ENCODE measurements around the gene SLC25A20. TPM values are rescaled to one million over a fixed set of nuclear protein-coding genes. Genes with fewer than 3 reads are reported as not detected.
A peak's percentile ranks its signal among the peaks of the same experiment; 100 is the strongest.
"Not testable (repeated sequence)": the region's sequence is repeated elsewhere in the genome, so short reads cannot be mapped to it uniquely, and the experiment has no call there.

SLC25A20 gene
- total RNA-seq, 2 donors from 2014 or later = 6.9 to 14.5 TPM

DNA sequence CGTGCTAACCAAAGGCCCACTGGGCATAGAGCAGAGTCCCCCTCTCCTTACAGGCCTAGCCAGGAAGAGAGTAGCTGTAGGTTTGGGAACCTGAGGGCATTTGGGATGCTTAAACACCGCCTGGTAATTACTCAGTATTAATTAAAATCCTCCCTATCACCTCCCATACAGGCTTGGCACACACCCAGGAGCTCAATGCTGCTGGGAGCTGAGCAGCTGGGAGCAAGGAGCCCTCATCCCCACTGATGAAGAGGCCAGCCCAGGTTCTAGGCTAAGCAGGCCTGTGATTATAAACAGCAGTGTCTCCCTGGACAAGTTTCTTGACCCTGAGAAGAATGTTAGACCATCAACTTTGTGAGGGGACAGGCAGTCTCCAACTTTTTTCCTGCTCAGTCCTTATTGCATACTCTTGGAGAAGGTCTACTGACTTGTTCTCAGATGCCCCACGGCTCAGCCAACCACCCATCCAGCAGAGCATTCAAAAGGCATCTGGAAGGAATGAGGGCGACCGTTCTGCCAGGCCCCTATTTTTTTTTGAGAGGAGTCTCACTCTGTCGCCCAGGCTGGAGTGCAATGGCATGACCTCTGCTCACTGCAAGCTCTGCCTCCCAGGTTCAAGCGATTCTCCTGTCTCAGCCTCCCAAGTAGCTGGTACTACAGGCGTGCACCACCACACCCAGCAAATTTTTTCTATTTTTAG is 49.7 kb downstream of the SLC25A20 start:
- H3K9me3 ChIP-seq (ENCODE audit: control insufficient read depth, low read length, poor library complexity, severe bottlenecking) = no peaks in the 10 kb centered on the region
- H3K27me3 Mint-ChIP-seq = no peaks in the 10 kb centered on the region
- peaks cover 13% of the 10 kb centered on the region for H3K4me1 Mint-ChIP-seq
- H3K36me3 Mint-ChIP-seq (ENCODE audit: low read depth) = no peaks in the 10 kb centered on the region
- ATAC-seq = no peak
- no peak for DNase-seq
- peak overlapping the region; percentile 37 for H3K27ac Mint-ChIP-seq
- H3K4me3 Mint-ChIP-seq = no peak overlapping the region

DNA sequence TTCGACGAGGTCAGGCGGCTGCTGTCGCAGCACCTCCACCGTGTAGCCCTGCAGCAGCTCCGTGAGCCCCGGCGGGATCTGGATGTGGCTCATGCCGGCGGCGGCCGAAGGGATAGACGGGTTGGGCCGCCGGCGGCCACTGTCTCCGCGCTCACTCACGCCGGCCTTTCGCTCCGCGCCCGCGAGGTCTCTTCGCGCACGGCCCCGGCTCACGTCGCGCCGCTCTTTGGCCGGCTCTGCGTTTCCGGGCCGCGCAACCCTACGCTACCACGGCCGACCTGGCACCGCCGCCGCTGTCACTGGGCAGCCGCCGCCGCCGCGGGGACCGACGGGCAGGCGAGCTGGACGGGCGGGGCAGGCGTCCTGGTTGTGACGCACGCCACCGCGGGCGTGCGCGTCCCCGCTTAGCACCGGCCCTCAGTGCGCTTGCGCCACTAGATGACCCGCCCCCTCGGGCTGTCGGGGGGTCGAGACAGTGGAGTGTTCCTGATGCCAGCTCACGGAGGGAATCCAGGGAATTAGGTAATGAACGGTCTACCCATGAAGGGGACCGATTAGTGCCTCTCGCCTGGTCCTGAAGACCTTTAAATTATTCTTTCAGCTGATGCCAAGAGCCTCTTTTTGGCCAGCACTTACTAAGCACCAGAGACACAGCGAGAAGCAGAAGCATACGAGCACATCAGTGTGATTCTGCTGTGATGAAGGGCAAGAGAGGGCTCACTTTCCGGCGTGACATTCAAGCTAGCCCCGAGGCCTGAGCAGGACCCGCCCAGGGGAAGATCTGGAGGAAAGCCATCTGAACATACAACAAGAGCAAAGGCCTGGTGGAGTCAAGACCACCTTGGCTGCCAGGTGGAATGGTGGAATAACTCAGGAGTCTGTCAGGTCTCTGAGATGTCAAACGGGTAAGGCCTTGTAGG is 50.9 kb downstream of the SLC25A20 start, which contains the start of gene PRKAR2A:
TSS of gene PRKAR2A (minus strand) at position 371 of the 920 bp plus-strand sequence. CDS start at position 93, 278 bp downstream.
- ATAC-seq (peak; percentile 85), DNase-seq (peak; percentile 66 to 68 (median 67))
- H3K9me3 ChIP-seq (ENCODE audit: control insufficient read depth, low read length, poor library complexity, severe bottlenecking) = no peaks in the 10 kb centered on the region
- Mint-ChIP-seq H3K4me3 (peak within 1 kb of the TSS; percentile 91), H3K27me3 (no peaks in the 10 kb centered on the region), H3K4me1 (peaks cover 13% of the 10 kb centered on the region), H3K36me3 (ENCODE audit: low read depth) (no peaks in the 10 kb centered on the region), H3K27ac (peak within 1 kb of the TSS; percentile 96)

DNA sequence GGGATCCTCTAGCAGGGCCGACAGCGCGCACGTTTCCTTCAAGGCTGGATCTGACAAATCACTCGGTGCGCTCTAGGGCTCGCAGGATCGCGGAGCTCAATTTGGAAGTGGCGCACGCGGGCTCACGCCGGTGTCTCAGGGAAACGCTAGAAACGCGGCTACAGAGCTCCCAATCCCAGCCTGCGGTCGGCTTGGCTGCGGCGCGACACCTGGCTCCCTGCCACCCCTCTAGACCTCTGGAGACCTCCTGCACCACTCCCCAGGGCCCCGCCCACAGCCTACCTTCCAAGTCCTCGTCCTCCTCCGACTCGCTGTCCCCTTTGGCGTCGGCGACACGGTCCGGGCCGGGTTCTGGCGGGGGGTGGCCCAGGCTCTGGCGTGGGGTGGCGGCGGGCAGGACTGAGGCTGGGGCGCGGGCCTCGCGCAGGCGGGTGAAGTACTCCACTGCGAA is 51.6 kb downstream of the SLC25A20 start:
- H3K4me3 Mint-ChIP-seq = peak overlapping the region; percentile 91
- peaks cover 16% of the 10 kb centered on the region for H3K4me1 Mint-ChIP-seq
- H3K36me3 Mint-ChIP-seq (ENCODE audit: low read depth) = no peaks in the 10 kb centered on the region
- DNase-seq (peak; percentile 30 to 39 (median 39)), ATAC-seq (peak; percentile 59)
- no peaks in the 10 kb centered on the region for H3K9me3 ChIP-seq (ENCODE audit: control insufficient read depth, low read length, poor library complexity, severe bottlenecking)
- no peaks in the 10 kb centered on the region for H3K27me3 Mint-ChIP-seq
- H3K27ac Mint-ChIP-seq = peak overlapping the region; percentile 96

DNA sequence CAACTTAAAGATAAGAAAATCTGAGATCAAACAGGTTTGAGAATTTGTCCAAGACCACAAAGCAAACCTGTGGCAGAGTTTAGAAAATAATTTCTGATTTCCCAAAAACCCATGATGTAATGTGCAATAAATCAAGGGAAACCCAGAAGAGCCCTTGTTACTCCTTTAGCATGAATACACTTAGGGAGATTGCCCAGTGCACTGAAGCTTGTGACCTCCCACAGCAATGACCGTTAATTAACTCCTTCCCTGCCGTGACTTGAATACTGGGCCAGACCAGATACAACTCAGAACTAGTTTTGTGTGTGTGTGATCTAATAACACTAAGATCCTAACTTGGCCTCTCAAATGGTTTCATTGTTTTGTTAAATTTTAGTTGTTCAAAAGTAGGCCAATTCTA is 53.5 kb downstream of the SLC25A20 start:
- no peaks in the 10 kb centered on the region for H3K9me3 ChIP-seq (ENCODE audit: control insufficient read depth, low read length, poor library complexity, severe bottlenecking)
- no peak for DNase-seq
- H3K27ac Mint-ChIP-seq = peak overlapping the region; percentile 45
- H3K4me3 Mint-ChIP-seq = peak overlapping the region; percentile 50
- H3K4me1 Mint-ChIP-seq = peaks cover 16% of the 10 kb centered on the region
- H3K36me3 Mint-ChIP-seq (ENCODE audit: low read depth) = no peaks in the 10 kb centered on the region
- no peak for ATAC-seq
- no peaks in the 10 kb centered on the region for H3K27me3 Mint-ChIP-seq

DNA sequence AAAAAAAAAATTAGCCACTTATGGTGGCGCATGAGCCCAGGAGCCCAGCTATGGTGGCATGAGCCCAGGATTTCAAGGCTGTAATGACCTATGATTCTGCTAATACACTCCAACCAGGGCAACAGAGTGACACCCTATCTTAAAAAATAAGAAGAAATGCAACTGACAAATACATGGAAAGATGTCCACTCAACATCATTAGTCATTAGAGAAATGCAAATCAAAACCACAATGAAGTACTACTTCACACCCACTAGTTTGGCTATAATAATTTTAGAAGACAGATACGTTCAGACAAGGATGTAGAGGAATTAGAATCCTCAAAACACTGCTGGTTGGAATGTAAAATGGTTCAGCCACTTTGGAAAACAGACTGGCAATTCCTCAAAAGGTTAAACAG is 61.5 kb downstream of the SLC25A20 start:
- peaks cover 5% of the 10 kb centered on the region for H3K36me3 Mint-ChIP-seq (ENCODE audit: low read depth)
- no peak overlapping the region for H3K27ac Mint-ChIP-seq
- H3K27me3 Mint-ChIP-seq = no peaks in the 10 kb centered on the region
- no peaks in the 10 kb centered on the region for H3K9me3 ChIP-seq (ENCODE audit: control insufficient read depth, low read length, poor library complexity, severe bottlenecking)
- H3K4me1 Mint-ChIP-seq = peaks cover 7% of the 10 kb centered on the region
- ATAC-seq = no peak
- no peak for DNase-seq
- H3K4me3 Mint-ChIP-seq = no peak overlapping the region

DNA sequence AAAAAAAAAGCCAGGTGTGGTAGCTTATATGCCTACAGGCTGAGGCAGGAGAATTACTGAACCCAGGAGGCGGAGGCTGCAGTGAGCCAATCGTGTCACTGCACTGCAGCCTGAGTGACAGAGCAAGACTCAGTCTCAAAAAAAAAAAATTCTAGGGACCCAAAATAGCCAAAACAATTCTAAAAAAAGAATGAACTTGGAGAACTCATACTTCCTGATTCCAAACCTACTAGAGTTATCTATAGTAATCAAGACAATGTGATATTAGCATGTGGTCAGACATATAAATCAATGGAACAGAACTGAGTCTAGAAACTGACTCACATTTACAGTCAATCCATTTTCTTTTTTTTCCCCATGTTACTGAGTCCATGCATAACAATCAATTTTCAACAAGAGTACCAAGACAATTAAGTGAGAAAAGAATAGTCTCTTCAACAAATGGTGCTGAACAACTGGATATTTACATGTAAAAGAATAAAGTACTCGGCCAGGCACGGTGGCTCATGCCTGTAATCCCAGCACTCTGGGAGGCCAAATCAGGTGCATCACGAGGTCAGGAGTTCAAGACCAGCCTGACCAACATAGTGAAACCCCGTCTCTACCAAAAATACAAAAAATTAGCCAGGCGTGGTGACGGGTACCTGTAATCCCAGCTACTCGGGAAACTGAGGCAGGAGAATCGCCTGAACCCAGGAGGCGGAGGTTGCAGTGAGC is 62.9 kb downstream of the SLC25A20 start:
- no peak overlapping the region for H3K27ac Mint-ChIP-seq
- H3K4me3 Mint-ChIP-seq = no peak overlapping the region
- H3K36me3 Mint-ChIP-seq (ENCODE audit: low read depth) = peaks cover 5% of the 10 kb centered on the region
- ATAC-seq (no peak), DNase-seq (no peak)
- peaks cover 7% of the 10 kb centered on the region for H3K4me1 Mint-ChIP-seq
- no peaks in the 10 kb centered on the region for H3K27me3 Mint-ChIP-seq
- H3K9me3 ChIP-seq (ENCODE audit: control insufficient read depth, low read length, poor library complexity, severe bottlenecking) = no peaks in the 10 kb centered on the region

DNA sequence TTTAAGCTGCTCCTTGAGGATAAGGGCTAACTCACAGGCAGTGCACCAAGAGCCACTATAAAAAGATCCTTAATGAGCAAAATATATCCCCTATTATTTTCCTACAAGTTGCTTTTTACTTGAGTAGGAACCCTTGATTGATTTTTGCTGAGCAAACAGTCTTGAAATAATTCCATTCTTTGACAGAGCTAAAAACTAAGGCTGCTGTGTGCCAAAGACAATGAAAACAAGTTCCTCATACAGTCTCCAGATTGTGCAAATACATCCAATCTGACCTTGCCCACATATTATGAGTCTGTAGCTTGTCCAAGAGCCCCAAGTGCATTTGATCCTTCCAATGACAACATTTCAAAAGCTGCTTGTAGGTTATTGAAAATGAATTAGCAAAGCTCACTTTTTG is 66.0 kb downstream of the SLC25A20 start:
- Mint-ChIP-seq H3K27ac (no peak overlapping the region), H3K4me3 (no peak overlapping the region), H3K27me3 (no peaks in the 10 kb centered on the region), H3K36me3 (ENCODE audit: low read depth) (peaks cover 2% of the 10 kb centered on the region), H3K4me1 (no peaks in the 10 kb centered on the region)
- DNase-seq (no peak), ATAC-seq (no peak)
- no peaks in the 10 kb centered on the region for H3K9me3 ChIP-seq (ENCODE audit: control insufficient read depth, low read length, poor library complexity, severe bottlenecking)

DNA sequence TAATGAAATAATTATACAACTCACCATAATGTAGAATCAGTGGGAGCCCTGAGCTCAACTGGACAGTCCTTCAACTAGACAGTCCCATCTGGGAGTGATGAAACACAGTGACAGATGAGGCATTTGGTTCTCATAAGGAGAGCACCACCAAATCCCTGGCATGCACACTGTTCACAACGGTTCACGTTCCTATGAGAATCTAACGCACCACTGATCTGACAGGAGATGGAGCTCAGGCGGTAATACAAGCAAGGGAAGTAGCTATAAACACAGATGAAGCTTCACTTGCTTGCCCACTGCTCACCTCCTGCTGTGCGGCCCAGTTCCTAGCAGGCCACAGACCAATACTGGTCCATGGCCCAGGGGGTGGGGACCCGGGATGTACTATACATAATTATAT is 68.0 kb downstream of the SLC25A20 start:
- no peak for ATAC-seq
- Mint-ChIP-seq H3K4me1 (peaks cover 6% of the 10 kb centered on the region), H3K36me3 (ENCODE audit: low read depth) (peaks cover 2% of the 10 kb centered on the region), H3K27ac (no peak overlapping the region), H3K4me3 (no peak overlapping the region), H3K27me3 (no peaks in the 10 kb centered on the region)
- no peaks in the 10 kb centered on the region for H3K9me3 ChIP-seq (ENCODE audit: control insufficient read depth, low read length, poor library complexity, severe bottlenecking)
- no peak for DNase-seq

DNA sequence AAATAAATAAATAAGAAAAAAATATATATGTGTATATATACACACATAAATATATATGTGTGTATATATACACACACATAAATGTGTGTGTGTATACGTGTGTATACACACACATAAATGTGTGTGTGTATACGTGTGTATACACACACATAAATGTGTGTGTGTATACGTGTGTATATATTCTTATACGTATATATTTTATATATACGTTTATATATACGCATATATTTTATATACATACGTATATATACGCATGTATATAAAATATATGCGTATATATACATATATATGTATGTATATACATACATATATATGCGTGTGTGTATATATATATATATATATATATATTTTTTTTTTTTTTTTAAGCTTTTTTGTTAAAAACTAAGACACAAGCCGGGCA is 69.2 kb downstream of the SLC25A20 start:
- H3K4me1 Mint-ChIP-seq; DNase-seq; H3K36me3 Mint-ChIP-seq (ENCODE audit: low read depth); ATAC-seq; H3K27ac Mint-ChIP-seq; H3K27me3 Mint-ChIP-seq; H3K9me3 ChIP-seq (ENCODE audit: control insufficient read depth, low read length, poor library complexity, severe bottlenecking); H3K4me3 Mint-ChIP-seq: not testable (repeated sequence)

DNA sequence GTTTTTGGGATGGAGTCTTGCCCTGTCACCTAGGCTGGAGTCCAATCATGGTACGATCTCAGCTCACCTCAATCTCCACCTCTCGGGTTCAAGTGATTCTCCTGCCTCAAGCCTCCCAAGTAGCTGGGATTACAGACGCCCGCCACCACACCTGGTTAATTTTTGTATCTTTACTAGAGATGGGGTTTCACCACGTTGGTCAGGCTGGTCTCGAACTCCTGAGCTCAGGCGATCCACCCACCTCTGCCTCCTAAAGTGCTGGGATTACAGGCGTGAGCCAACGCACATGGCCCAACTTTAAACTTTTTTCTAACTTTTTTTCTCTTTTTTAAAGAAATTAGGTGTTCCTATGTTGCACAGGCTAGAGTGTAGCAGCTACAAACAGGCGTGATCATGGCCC is 70.8 kb downstream of the SLC25A20 start:
- H3K27ac Mint-ChIP-seq; H3K4me1 Mint-ChIP-seq; H3K4me3 Mint-ChIP-seq; H3K36me3 Mint-ChIP-seq (ENCODE audit: low read depth); ATAC-seq; DNase-seq; H3K27me3 Mint-ChIP-seq; H3K9me3 ChIP-seq (ENCODE audit: control insufficient read depth, low read length, poor library complexity, severe bottlenecking): not testable (repeated sequence)

DNA sequence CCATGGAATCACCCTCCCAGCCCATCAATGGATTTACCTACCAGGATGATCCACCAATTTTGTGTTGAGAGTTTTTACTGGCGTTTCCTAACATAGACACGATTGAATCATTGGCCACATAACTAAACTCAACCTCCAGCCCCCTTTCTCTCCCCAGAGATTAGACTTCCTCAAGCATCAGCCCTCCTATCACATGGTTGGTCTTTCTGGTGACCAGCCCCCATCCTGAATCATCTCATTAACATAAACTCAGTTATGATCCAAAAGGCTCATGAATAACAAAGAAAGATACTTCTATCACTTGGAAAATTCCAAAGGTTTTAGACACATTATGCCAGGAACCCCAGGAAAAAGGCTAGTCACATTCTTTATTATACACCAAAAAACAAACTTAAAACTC is 72.2 kb downstream of the SLC25A20 start:
- H3K27ac Mint-ChIP-seq = no peak overlapping the region
- no peaks in the 10 kb centered on the region for H3K36me3 Mint-ChIP-seq (ENCODE audit: low read depth)
- DNase-seq = no peak
- no peak for ATAC-seq
- H3K4me1 Mint-ChIP-seq = peaks cover 9% of the 10 kb centered on the region
- H3K9me3 ChIP-seq (ENCODE audit: control insufficient read depth, low read length, poor library complexity, severe bottlenecking) = no peaks in the 10 kb centered on the region
- no peaks in the 10 kb centered on the region for H3K27me3 Mint-ChIP-seq
- no peak overlapping the region for H3K4me3 Mint-ChIP-seq

DNA sequence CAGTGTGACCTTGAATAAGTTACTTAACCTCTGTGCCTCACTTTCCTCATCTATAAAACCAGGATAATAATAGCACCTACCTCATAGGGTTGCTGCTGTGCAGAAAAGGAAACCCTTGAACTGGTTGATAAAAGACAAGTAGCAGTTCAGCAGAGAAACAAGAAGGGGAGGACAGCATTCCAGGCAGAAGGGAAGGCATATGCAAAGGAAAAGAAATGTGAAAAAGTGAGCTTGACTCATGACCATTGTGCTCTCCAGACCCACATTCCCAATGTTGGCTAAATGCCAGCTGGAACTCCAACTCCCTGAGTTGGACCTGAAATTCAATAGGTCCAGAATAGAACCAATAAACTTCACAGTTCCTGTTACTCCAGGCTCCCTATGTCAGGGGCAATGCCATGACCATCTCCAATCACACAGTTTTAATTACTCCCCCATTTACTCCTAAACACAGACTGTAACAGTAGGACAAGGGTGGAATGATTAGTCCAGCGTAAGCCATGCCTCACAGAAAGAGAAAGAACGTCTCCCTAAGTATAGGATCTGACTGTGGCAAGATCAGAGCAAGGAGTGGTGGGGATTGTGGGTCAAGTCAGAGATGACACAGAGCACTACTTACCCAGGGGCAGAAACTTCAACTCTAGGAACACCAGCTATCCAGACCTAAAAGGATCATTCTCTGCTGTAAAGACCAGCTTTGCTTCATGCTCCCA is 77.9 kb downstream of the SLC25A20 start:
- no peak overlapping the region for H3K4me3 Mint-ChIP-seq
- no peak for ATAC-seq

More for the DNA sequence above, 77.9 kb downstream of the SLC25A20 start:
- Mint-ChIP-seq H3K4me1 (peaks cover 18% of the 10 kb centered on the region), H3K36me3 (ENCODE audit: low read depth) (peaks cover 3% of the 10 kb centered on the region), H3K27ac (peak overlapping the region; percentile 29), H3K27me3 (no peaks in the 10 kb centered on the region)
- no peak for DNase-seq
- H3K9me3 ChIP-seq (ENCODE audit: control insufficient read depth, low read length, poor library complexity, severe bottlenecking) = no peaks in the 10 kb centered on the region

Measured in T-helper 17 cell (primary cell).